Nephron (organoid): ENCODE data around the gene AMBP.
"Not testable (repeated sequence)": the region's sequence is repeated elsewhere in the genome, so short reads cannot be mapped to it uniquely, and the experiment has no call there.

Experiments used
- H3K27ac Mint-ChIP-seq, 3 experiments: 2 replicates each; pipeline ENCODE4 v1.8.0; 2020; ENCODE audit warnings: mixed read lengths in 3 of 3, mild to moderate bottlenecking in 2 of 3, moderate library complexity in 1 of 3
- H3K27me3 Mint-ChIP-seq: 2 replicates; pipeline ENCODE4 v1.8.0; 2021; ENCODE audit warnings: low read depth, mild to moderate bottlenecking, moderate library complexity, mixed read lengths
- H3K36me3 Mint-ChIP-seq: 2 replicates; pipeline ENCODE4 v1.8.0; 2020; ENCODE audit warnings: low read depth, mixed read lengths
- H3K4me1 Mint-ChIP-seq: 2 replicates; pipeline ENCODE4 v1.8.0; 2020; ENCODE audit warnings: mixed read lengths
- H3K4me3 Mint-ChIP-seq, 3 experiments: 2 replicates each; pipeline ENCODE4 v1.8.0; 2020; ENCODE audit warnings: mild to moderate bottlenecking in 3 of 3, mixed read lengths in 3 of 3, moderate library complexity in 2 of 3
- H3K9me3 Mint-ChIP-seq: 2 replicates; pipeline ENCODE4 v1.8.0; 2020; ENCODE audit warnings: mixed read lengths
- TF ChIP-seq, protein P1 (sequence below), 3 experiments: fragments of 200-600 bp; sonication (generic); IDR thresholded peaks; one replicate each; pipeline ENCODE4 v1.5.0; 2021; ENCODE audit warnings: antibody characterized with exemption in 3 of 3; ENCODE audit not compliant: unreplicated experiment in 3 of 3

AMBP gene

GRCh38 chr9:114085387-114085789, 7.3 kb upstream of the AMBP start:
- Mint-ChIP-seq H3K27ac (no peak overlapping the region), H3K4me1 (peaks cover 31% of the 10 kb centered on the region), H3K4me3 (no peak overlapping the region), H3K36me3 (no peaks in the 10 kb centered on the region), H3K27me3 (peaks cover 19% of the 10 kb centered on the region), H3K9me3 (no peaks in the 10 kb centered on the region)
- TF ChIP-seq, protein P1, sequence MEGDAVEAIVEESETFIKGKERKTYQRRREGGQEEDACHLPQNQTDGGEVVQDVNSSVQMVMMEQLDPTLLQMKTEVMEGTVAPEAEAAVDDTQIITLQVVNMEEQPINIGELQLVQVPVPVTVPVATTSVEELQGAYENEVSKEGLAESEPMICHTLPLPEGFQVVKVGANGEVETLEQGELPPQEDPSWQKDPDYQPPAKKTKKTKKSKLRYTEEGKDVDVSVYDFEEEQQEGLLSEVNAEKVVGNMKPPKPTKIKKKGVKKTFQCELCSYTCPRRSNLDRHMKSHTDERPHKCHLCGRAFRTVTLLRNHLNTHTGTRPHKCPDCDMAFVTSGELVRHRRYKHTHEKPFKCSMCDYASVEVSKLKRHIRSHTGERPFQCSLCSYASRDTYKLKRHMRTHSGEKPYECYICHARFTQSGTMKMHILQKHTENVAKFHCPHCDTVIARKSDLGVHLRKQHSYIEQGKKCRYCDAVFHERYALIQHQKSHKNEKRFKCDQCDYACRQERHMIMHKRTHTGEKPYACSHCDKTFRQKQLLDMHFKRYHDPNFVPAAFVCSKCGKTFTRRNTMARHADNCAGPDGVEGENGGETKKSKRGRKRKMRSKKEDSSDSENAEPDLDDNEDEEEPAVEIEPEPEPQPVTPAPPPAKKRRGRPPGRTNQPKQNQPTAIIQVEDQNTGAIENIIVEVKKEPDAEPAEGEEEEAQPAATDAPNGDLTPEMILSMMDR (IDR thresholded peaks at IDR 0.05; ENCODE audit: unreplicated experiment in 3 of 3): no peak

DNA sequence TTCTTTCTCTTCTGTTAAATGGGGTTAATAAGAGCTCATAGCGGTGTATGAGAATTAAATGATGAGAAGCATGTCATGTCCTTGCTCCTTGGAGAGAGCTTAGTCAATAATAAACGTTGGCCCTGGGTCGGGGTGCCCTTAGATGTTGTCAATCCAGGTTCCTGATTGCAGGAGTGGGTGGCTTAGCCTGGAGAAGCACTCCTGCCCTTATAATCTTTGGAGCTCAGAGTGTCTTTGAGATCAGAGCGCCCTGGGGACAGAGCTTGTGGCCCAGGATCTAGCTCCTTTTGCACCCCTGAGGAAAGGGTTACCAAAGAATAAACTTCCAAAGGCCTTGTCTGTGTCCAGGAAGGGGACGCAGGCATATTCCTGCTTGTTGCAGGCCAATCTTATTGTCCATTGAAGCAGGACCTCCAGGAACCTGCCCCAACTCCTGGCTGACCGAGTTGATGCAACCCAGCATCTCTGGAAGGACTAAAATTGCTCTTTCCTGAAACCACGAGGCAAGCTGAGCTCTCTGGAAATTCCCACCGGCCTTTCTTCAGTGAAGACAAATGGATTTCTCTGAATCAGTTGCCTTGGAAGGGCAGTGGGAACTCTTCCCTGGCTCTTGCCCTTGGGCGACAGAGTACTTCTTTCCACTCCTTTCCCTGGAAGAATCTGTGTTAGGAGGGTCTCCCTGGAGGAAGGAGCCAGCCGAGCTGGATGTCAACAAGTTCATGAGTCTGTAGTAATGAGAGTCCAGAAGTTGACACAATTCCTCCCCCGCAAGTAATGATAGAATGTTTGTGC, 6.4 kb upstream of the AMBP start:
- TF ChIP-seq, protein P1 (IDR thresholded peaks at IDR 0.05; ENCODE audit: unreplicated experiment in 3 of 3): no peak
- Mint-ChIP-seq H3K27me3 (peaks cover 17% of the 10 kb centered on the region), H3K9me3 (no peaks in the 10 kb centered on the region), H3K36me3 (no peaks in the 10 kb centered on the region), H3K4me1 (peaks cover 31% of the 10 kb centered on the region), H3K4me3 (no peak overlapping the region), H3K27ac (peak overlapping the region in 2 of 3 experiments; percentile 5 to 76)

DNA sequence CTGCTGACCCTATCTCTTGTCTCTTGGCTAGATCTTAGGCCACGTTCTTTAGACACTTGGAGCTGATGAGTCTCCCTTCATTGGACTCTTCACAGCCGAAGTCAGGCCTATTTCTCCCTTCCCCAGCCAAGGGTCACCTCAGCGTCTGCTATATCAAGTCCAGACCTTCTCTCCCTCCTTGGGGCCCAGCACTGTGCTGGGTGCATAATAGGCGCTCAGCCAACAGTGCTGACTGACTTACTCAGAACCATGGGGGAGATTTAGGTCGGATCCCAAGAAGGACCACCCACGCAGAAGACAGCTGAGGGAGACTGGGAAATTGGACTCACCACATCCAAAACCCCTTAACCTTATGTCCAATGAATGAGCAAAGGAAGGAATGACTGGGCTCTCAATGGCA, 5.6 kb upstream of the AMBP start:
- TF ChIP-seq, protein P1 (IDR thresholded peaks at IDR 0.05; ENCODE audit: unreplicated experiment in 3 of 3): no peak
- Mint-ChIP-seq H3K9me3 (no peaks in the 10 kb centered on the region), H3K36me3 (no peaks in the 10 kb centered on the region), H3K4me1 (peaks cover 31% of the 10 kb centered on the region), H3K27ac (peak overlapping the region in 1 of 3 experiments; percentile 90), H3K27me3 (peaks cover 14% of the 10 kb centered on the region), H3K4me3 (no peak overlapping the region)

GRCh38 chr9:114082763-114083412, 4.8 kb upstream of the AMBP start:
- not testable (repeated sequence) for H3K4me3 Mint-ChIP-seq, H3K9me3 Mint-ChIP-seq, H3K36me3 Mint-ChIP-seq
- Mint-ChIP-seq H3K27me3 (peaks cover 14% of the 10 kb centered on the region), H3K27ac (peak overlapping the region; percentile 74 to 93 (median 90)), H3K4me1 (peaks cover 31% of the 10 kb centered on the region)

- peaks cover 14% of the 10 kb centered on the region for H3K27me3 Mint-ChIP-seq
- H3K27ac Mint-ChIP-seq: peak overlapping the region; percentile 74 to 93 (median 90)
- H3K9me3 Mint-ChIP-seq: no peaks in the 10 kb centered on the region
- H3K4me1 Mint-ChIP-seq: peaks cover 31% of the 10 kb centered on the region
- no peaks in the 10 kb centered on the region for H3K36me3 Mint-ChIP-seq
- H3K4me3 Mint-ChIP-seq: no peak overlapping the region
- TF ChIP-seq, protein P1 (IDR thresholded peaks at IDR 0.05; ENCODE audit: unreplicated experiment in 3 of 3): peak; percentile 77 to 80 (median 78)
Observed at GRCh38 chr9:114082017-114082762, 4.1 kb upstream of the AMBP start.

DNA sequence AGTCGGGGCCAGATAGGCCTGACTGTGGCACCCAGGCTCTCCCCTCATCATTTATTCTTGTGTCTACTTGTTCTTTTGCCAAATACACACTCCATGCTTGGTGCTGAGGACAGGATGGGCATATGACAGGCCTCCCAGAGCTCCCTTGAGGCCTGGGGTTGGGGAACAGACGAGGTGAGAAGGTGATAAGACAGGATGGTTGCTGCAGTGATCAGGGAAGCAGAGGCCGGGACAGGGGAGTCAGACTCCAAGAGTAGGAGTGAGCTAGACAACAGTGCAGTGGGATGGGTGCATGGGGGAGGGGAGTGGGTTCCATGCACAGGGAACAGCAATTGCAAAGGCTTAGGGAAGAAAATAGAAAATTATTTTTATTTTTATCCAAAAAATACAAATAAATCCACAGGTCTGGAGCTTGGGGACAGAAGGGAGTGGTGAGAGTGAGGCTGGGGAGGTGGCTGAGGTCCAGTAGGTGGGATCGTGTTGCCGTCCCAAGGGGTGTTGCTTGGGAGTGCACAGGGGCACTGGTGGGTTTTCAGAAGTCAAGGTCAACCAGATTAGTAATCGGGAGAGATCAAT, 3.4 kb upstream of the AMBP start:
- peaks cover 31% of the 10 kb centered on the region for H3K4me1 Mint-ChIP-seq
- H3K9me3 Mint-ChIP-seq: no peaks in the 10 kb centered on the region
- TF ChIP-seq, protein P1 (IDR thresholded peaks at IDR 0.05; ENCODE audit: unreplicated experiment in 3 of 3): no peak
- H3K27me3 Mint-ChIP-seq: peaks cover 15% of the 10 kb centered on the region
- H3K36me3 Mint-ChIP-seq: no peaks in the 10 kb centered on the region
- peak overlapping the region; percentile 78 to 93 (median 86) for H3K27ac Mint-ChIP-seq
- H3K4me3 Mint-ChIP-seq: no peak overlapping the region
